SK-N-MC (cell line): ENCODE results near the gene DYDC2.
A peak's percentile ranks its signal among the peaks of the same experiment; 100 is the strongest.
"Not testable (repeated sequence)": the region's sequence is repeated elsewhere in the genome, so short reads cannot be mapped to it uniquely, and the experiment has no call there.

Experiments used
- DNase-seq: peaks from one replicate; pipeline ENCODE4 v3.0.0-alpha.2; 2011; ENCODE audit warnings: low read depth, low spot score
- H3K27ac ChIP-seq: fragments of 200-600 bp; sonication (generic); 2 replicates; pipeline ENCODE4 v1.5.1; 2016; ENCODE audit warnings: mixed run types
- H3K36me3 ChIP-seq: fragments of 200-600 bp; sonication (generic); 2 replicates; pipeline ENCODE4 v1.6.1; 2017; ENCODE audit warnings: antibody characterized with exemption, low read length, mixed read lengths; ENCODE audit not compliant: insufficient read depth
- H3K4me3 ChIP-seq: fragments of 200-600 bp; sonication (generic); 2 replicates; pipeline ENCODE4 v1.5.1; 2016
- H3K9ac ChIP-seq: fragments of 200-600 bp; sonication (generic); 2 replicates; pipeline ENCODE4 v1.8.0; 2017; ENCODE audit warnings: mixed run types, mixed read lengths; ENCODE audit not compliant: insufficient read length
- H3K9me3 ChIP-seq: fragments of 200-600 bp; sonication (generic); 2 replicates; pipeline ENCODE4 v1.6.1; 2017; ENCODE audit warnings: low read depth, mild to moderate bottlenecking, antibody characterized with exemption, low read length, moderate library complexity, mixed read lengths
- EZH2 ChIP-seq: fragments of 200-600 bp; sonication (generic); IDR thresholded peaks from one replicate; pipeline ENCODE4 v1.6.1; 2017; ENCODE audit warnings: antibody characterized with exemption
- FOXP2 ChIP-seq: optimal IDR thresholded peaks from 2 replicates; pipeline ENCODE3; 2011; ENCODE audit warnings: mild to moderate bottlenecking, moderate library complexity; ENCODE audit not compliant: insufficient read depth; ENCODE audit errors: extremely low read length, control extremely low read depth
- POLR2AphosphoS5 ChIP-seq: IDR thresholded peaks from 2 replicates; pipeline ENCODE4 v1.6.1; 2012; ENCODE audit warnings: mild to moderate bottlenecking, low read depth, low read length, borderline replicate concordance

The DYDC2 gene

GRCh38 chr10:80411681-80412220 is 55.2 kb downstream of the DYDC2 start:
- no peaks in the 10 kb centered on the region for H3K9me3 ChIP-seq
- DNase-seq, result no peak
- no peak overlapping the region for H3K9ac ChIP-seq
- no peak overlapping the region for H3K4me3 ChIP-seq
- H3K27ac ChIP-seq, result no peak overlapping the region
- H3K36me3 ChIP-seq, result no peaks in the 10 kb centered on the region
- TF ChIP-seq EZH2 (no peak), POLR2AphosphoS5 (no peak), FOXP2 (no peak)

- Histone ChIP-seq H3K4me3 (no peak overlapping the region), H3K9me3 (no peaks in the 10 kb centered on the region), H3K36me3 (no peaks in the 10 kb centered on the region), H3K9ac (no peak overlapping the region), H3K27ac (no peak overlapping the region)
- no peak for DNase-seq
- TF ChIP-seq POLR2AphosphoS5 (no peak), FOXP2 (no peak), EZH2 (no peak)
Observed at GRCh38 chr10:80412486-80412885, 55.9 kb downstream of the DYDC2 start.

GRCh38 chr10:80413271-80413996 is 56.9 kb downstream of the DYDC2 start:
- peak; percentile 6 for DNase-seq
- Histone ChIP-seq H3K9ac (no peak overlapping the region), H3K9me3 (no peaks in the 10 kb centered on the region), H3K36me3 (no peaks in the 10 kb centered on the region), H3K27ac (peak overlapping the region; percentile 70; the same call in 1 of the 2 replicates), H3K4me3 (peak overlapping the region; percentile 38; the same call in 1 of the 2 replicates)
- TF ChIP-seq POLR2AphosphoS5 (no peak), FOXP2 (no peak), EZH2 (no peak)

DNA sequence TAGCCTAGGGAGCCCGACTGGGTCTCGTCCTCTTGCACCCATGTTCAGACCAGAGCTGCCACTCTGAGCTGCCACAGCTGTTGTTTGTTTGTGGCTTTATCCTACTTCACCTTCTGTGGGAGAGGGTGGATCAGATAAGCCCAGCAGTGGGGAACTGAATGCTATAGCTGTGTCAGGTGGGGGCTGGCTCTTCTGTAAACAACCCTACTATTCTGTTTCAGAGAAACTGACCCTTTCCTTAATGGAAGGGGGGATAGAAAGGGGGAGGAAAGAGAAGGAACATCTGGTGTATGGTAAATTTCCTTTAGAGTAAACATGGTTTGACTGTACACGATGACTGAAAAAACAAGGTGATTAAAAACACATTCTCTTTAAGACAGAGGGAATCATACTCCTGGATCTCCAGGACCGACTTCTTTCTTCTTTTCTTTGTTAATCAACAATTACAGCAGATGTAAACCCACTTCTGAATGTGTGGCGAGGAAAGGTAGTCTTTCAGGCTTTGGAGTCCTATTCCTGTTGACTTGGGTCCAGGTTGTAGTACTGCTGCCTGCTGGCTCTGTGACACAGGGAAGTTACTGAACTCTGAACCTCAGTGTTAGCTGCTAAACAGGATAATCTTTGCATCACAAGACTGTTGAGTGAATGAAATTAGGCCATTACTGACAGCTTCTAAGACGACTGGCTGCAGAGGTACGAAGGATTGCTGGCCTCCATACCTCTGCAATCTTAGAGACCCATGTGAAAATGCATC is 57.7 kb downstream of the DYDC2 start:
- peak overlapping the region; percentile 19; the same call in 1 of the 2 replicates for H3K27ac ChIP-seq
- no peak for TF ChIP-seq POLR2AphosphoS5
- no peak for TF ChIP-seq EZH2
- TF ChIP-seq FOXP2, result no peak
- no peaks in the 10 kb centered on the region for H3K36me3 ChIP-seq
- H3K9me3 ChIP-seq, result no peaks in the 10 kb centered on the region
- H3K4me3 ChIP-seq, result no peak overlapping the region
- DNase-seq, result no peak
- H3K9ac ChIP-seq, result no peak overlapping the region

GRCh38 chr10:80415734-80416478 is 59.3 kb downstream of the DYDC2 start:
- Histone ChIP-seq H3K4me3 (no peak overlapping the region), H3K27ac (no peak overlapping the region), H3K36me3 (peaks cover under 1% of the 10 kb centered on the region; the same call in 1 of the 2 replicates), H3K9ac (no peak overlapping the region), H3K9me3 (no peaks in the 10 kb centered on the region)
- DNase-seq, result no peak
- no peak for TF ChIP-seq FOXP2
- no peak for TF ChIP-seq EZH2
- no peak for TF ChIP-seq POLR2AphosphoS5

GRCh38 chr10:80416479-80417098 is 60.0 kb downstream of the DYDC2 start:
- DNase-seq, result no peak
- Histone ChIP-seq H3K27ac (no peak overlapping the region), H3K4me3 (no peak overlapping the region), H3K36me3 (peaks cover 8% of the 10 kb centered on the region; the same call in 1 of the 2 replicates), H3K9ac (no peak overlapping the region), H3K9me3 (no peaks in the 10 kb centered on the region)
- TF ChIP-seq EZH2 (no peak), POLR2AphosphoS5 (no peak)

GRCh38 chr10:80417256-80417655 is 60.7 kb downstream of the DYDC2 start:
- not testable (repeated sequence) for H3K27ac ChIP-seq, H3K4me3 ChIP-seq, H3K9me3 ChIP-seq, H3K9ac ChIP-seq, DNase-seq
- peaks cover 14% of the 10 kb centered on the region; the same call in 1 of the 2 replicates for H3K36me3 ChIP-seq
